Stimulated activated CD4-positive, alpha-beta T cell treated with anti-CD3 and anti-CD28 coated beads, TNF-alpha, amount 100 ng/mL, for 1 hour (primary cell): Measurements from ENCODE around the gene INTS3.
"Not testable (repeated sequence)": the region's sequence is repeated elsewhere in the genome, so short reads cannot be mapped to it uniquely, and the experiment has no call there.

Source experiments
- DNase-seq, 3 donors: peaks; one replicate each; pipeline ENCODE4 v3.0.0-alpha.2; 2020; ENCODE audit warnings: low read depth in 3 of 3, low spot score in 1 of 3

INTS3 gene

GRCh38 chr1:153752072-153752471 lies 24.2 kb downstream of the INTS3 start:
- DNase-seq: no peak

GRCh38 chr1:153752571-153753195 lies 24.8 kb downstream of the INTS3 start:
- DNase-seq: no peak

- DNase-seq: no peak
Observed at GRCh38 chr1:153754266-153754665, 26.4 kb downstream of the INTS3 start.

GRCh38 chr1:153760440-153760839 lies 32.6 kb downstream of the INTS3 start:
- DNase-seq: no peak

GRCh38 chr1:153763365-153764225 lies 35.7 kb downstream of the INTS3 start:
- DNase-seq: no peak

GRCh38 chr1:153764310-153764709 lies 36.5 kb downstream of the INTS3 start:
- no peak for DNase-seq

- DNase-seq: not testable (repeated sequence)
Observed at GRCh38 chr1:153766663-153767062, 38.8 kb downstream of the INTS3 start.

GRCh38 chr1:153767519-153767918 lies 39.7 kb downstream of the INTS3 start:
- DNase-seq: no peak

GRCh38 chr1:153768316-153769181 lies 40.7 kb downstream of the INTS3 start:
- DNase-seq: no peak

GRCh38 chr1:153769221-153769620 lies 41.4 kb downstream of the INTS3 start:
- no peak for DNase-seq

- no peak for DNase-seq
Observed at GRCh38 chr1:153770797-153771196, 42.9 kb downstream of the INTS3 start.

GRCh38 chr1:153771261-153771660 lies 43.4 kb downstream of the INTS3 start:
- DNase-seq: no peak

- DNase-seq: no peak
Observed at GRCh38 chr1:153771841-153772593, 44.2 kb downstream of the INTS3 start.

- no peak for DNase-seq
Observed at GRCh38 chr1:153773096-153773921, 45.5 kb downstream of the INTS3 start.

GRCh38 chr1:153774026-153774595 lies 46.3 kb downstream of the INTS3 start:
- no peak for DNase-seq

- no peak for DNase-seq
Observed at GRCh38 chr1:153774780-153775457, 47.1 kb downstream of the INTS3 start, which contains the start of gene SLC27A3. SLC27A3 (plus strand) TSS chr1:153775407; CDS start chr1:153775498, 91 bp downstream.

- DNase-seq: peak; percentile 7 to 41 (median 21)
Observed at GRCh38 chr1:153775458-153776327, 47.8 kb downstream of the INTS3 start.

GRCh38 chr1:153776352-153776751 lies 48.5 kb downstream of the INTS3 start:
- no peak for DNase-seq
